Measurements from ENCODE around the gene POLR3K.

POLR3K gene

GRCh38 chr16:43294-43693 lies 10.1 kb downstream of the POLR3K start:
- H3K4me2 ChIP-seq (ENCODE audit: low read depth, low read length, poor library complexity, severe bottlenecking): no peak overlapping the region

GRCh38 chr16:42691-43090 lies 10.7 kb downstream of the POLR3K start:
- Histone ChIP-seq H3K36me3 (ENCODE audit: low read length) (peaks cover 32% of the 10 kb centered on the region), H3K9me2 (replicated peaks; ENCODE audit: insufficient read depth, low read length) (no peaks in the 10 kb centered on the region), H3F3A (ENCODE audit: insufficient read depth) (peaks cover 8% of the 10 kb centered on the region; the same call in 1 of the 2 replicates), H4K20me1 (ENCODE audit: low read depth, low read length) (no peaks in the 10 kb centered on the region), H3K9me3 (ENCODE audit: insufficient read depth, low read length) (no peaks in the 10 kb centered on the region), H3K4me3 (ENCODE audit: insufficient read depth, low read length, poor library complexity, severe bottlenecking) (no peak overlapping the region), H3K9ac (ENCODE audit: low read length) (no peak overlapping the region), H2AFZ (ENCODE audit: low read depth, low read length, severe bottlenecking) (no peak overlapping the region), H3K4me2 (ENCODE audit: low read depth, low read length, poor library complexity, severe bottlenecking) (no peak overlapping the region), H3K27me3 (ENCODE audit: low read length) (no peaks in the 10 kb centered on the region), H3K79me2 (ENCODE audit: insufficient read depth, low read length) (peaks cover 29% of the 10 kb centered on the region), H3K27ac (ENCODE audit: low read depth, low read length) (no peak overlapping the region)
- no peak for TF ChIP-seq EZH2phosphoT487 (conservative IDR thresholded peaks at IDR 0.05; ENCODE audit: low read length)
- no peak for TF ChIP-seq CTCF (IDR thresholded peaks at IDR 0.05; ENCODE audit: insufficient read depth, low read length, poor library complexity, severe bottlenecking)

More at GRCh38 chr16:43294-43693, 10.1 kb downstream of the POLR3K start:
- Histone ChIP-seq H3K79me2 (ENCODE audit: insufficient read depth, low read length) (peaks cover 34% of the 10 kb centered on the region), H3K4me3 (ENCODE audit: insufficient read depth, low read length, poor library complexity, severe bottlenecking) (no peak overlapping the region), H3K9me3 (ENCODE audit: insufficient read depth, low read length) (no peaks in the 10 kb centered on the region), H3K9me2 (replicated peaks; ENCODE audit: insufficient read depth, low read length) (no peaks in the 10 kb centered on the region), H3K27me3 (ENCODE audit: low read length) (no peaks in the 10 kb centered on the region), H4K20me1 (ENCODE audit: low read depth, low read length) (no peaks in the 10 kb centered on the region), H3K36me3 (ENCODE audit: low read length) (peaks cover 32% of the 10 kb centered on the region), H3K9ac (ENCODE audit: low read length) (no peak overlapping the region), H2AFZ (ENCODE audit: low read depth, low read length, severe bottlenecking) (no peak overlapping the region), H3K27ac (ENCODE audit: low read depth, low read length) (no peak overlapping the region), H3F3A (ENCODE audit: insufficient read depth) (peaks cover 8% of the 10 kb centered on the region; the same call in 1 of the 2 replicates)
- TF ChIP-seq CTCF (IDR thresholded peaks at IDR 0.05; ENCODE audit: insufficient read depth, low read length, poor library complexity, severe bottlenecking) (no peak), EZH2phosphoT487 (conservative IDR thresholded peaks at IDR 0.05; ENCODE audit: low read length) (no peak)

- Histone ChIP-seq H3K4me2 (ENCODE audit: low read depth, low read length, poor library complexity, severe bottlenecking) (no peak overlapping the region), H3K79me2 (ENCODE audit: insufficient read depth, low read length) (peaks cover 29% of the 10 kb centered on the region), H3K9ac (ENCODE audit: low read length) (no peak overlapping the region), H3K36me3 (ENCODE audit: low read length) (peaks cover 28% of the 10 kb centered on the region), H2AFZ (ENCODE audit: low read depth, low read length, severe bottlenecking) (no peak overlapping the region), H3K27me3 (ENCODE audit: low read length) (no peaks in the 10 kb centered on the region), H3K4me3 (ENCODE audit: insufficient read depth, low read length, poor library complexity, severe bottlenecking) (no peak overlapping the region), H3F3A (ENCODE audit: insufficient read depth) (peaks cover 8% of the 10 kb centered on the region; the same call in 1 of the 2 replicates), H4K20me1 (ENCODE audit: low read depth, low read length) (no peaks in the 10 kb centered on the region), H3K27ac (ENCODE audit: low read depth, low read length) (no peak overlapping the region), H3K9me2 (replicated peaks; ENCODE audit: insufficient read depth, low read length) (no peaks in the 10 kb centered on the region), H3K9me3 (ENCODE audit: insufficient read depth, low read length) (no peaks in the 10 kb centered on the region)
- TF ChIP-seq CTCF (IDR thresholded peaks at IDR 0.05; ENCODE audit: insufficient read depth, low read length, poor library complexity, severe bottlenecking) (no peak), EZH2phosphoT487 (conservative IDR thresholded peaks at IDR 0.05; ENCODE audit: low read length) (no peak)
These were observed 11.3 kb downstream of the POLR3K start for GRCh38 chr16:42069-42457.

All from SU-DHL-6 (cell line).